22Rv1 (cell line): ENCODE results near the gene CFL2.

Experiments
- CTCF ChIP-seq: fragments of 450-650 bp; IDR thresholded peaks from 2 replicates; pipeline ENCODE4 v1.5.1; 2017; ENCODE audit warnings: mild to moderate bottlenecking
- ZFX ChIP-seq: fragments of 450-650 bp; IDR thresholded peaks from 2 replicates; pipeline ENCODE4 v1.6.1; 2017; ENCODE audit warnings: antibody characterized with exemption, borderline replicate concordance

GRCh38 chr14:34678306-34678705, 36.1 kb downstream of the CFL2 start:
- TF ChIP-seq CTCF (no peak), ZFX (no peak)
